Transverse colon (tissue), 4 donors: ENCODE results near the gene TNFRSF1B. TPM values are rescaled to one million over a fixed set of nuclear protein-coding genes. Genes with fewer than 3 reads are reported as not detected.

ENCODE experiments used
- DNase-seq: peaks from one replicate; pipeline ENCODE4 v3.0.0-alpha.2; 2019
- H3K27ac ChIP-seq, 4 donors: fragments of 200-600 bp; sonication (generic); 2 replicates each; pipeline ENCODE4 v1.5.1; 2016 to 2018; ENCODE audit warnings: inconsistent platforms in 4 of 4
- H3K27me3 ChIP-seq: fragments of 200-600 bp; sonication (generic); 2 replicates; pipeline ENCODE4 v1.5.1; 2017; ENCODE audit warnings: inconsistent platforms
- H3K36me3 ChIP-seq, 4 donors: fragments of 200-600 bp; sonication (generic); 2 replicates each; pipeline ENCODE4 v1.5.1; 2017 to 2019; ENCODE audit warnings: inconsistent platforms in 4 of 4
- H3K4me1 ChIP-seq, 4 donors: fragments of 200-600 bp; sonication (generic); 2 replicates each; pipeline ENCODE4 v1.5.1; 2017 to 2020; ENCODE audit warnings: inconsistent platforms in 4 of 4
- H3K4me3 ChIP-seq, 4 donors: fragments of 200-600 bp; sonication (generic); 1 replicate in 1 of 4; 2 replicates in 3 of 4; pipeline versions ENCODE4 v1.5.1 to v1.6.1; 2017 to 2019; ENCODE audit warnings: inconsistent platforms in 4 of 4
- H3K9me3 ChIP-seq, 2 donors: fragments of 200-600 bp; sonication (generic); 2 replicates each; pipeline ENCODE4 v1.5.1; 2017 to 2019; ENCODE audit warnings: inconsistent platforms in 2 of 2
- CTCF ChIP-seq, 5 experiments: fragments of 200-600 bp in 3 of 5; fragments of 450-650 bp in 2 of 5; sonication (generic) in 3 of 5; IDR thresholded peaks; 1 replicate in 2 of 5; 2 replicates in 3 of 5; pipeline ENCODE4 v1.5.1; 2016 to 2017; ENCODE audit warnings: antibody characterized with exemption in 5 of 5, inconsistent platforms in 3 of 5, mild to moderate bottlenecking in 2 of 5, moderate library complexity in 1 of 5
- EP300 ChIP-seq: sonication (generic); formaldehyde crosslinking; IDR thresholded peaks from one replicate; pipeline ENCODE4 v1.6.1; 2017; ENCODE audit warnings: antibody characterized with exemption, low read depth
- POLR2A ChIP-seq: fragments of 450-650 bp; IDR thresholded peaks from one replicate; pipeline ENCODE4 v1.6.1; 2016; ENCODE audit warnings: antibody characterized with exemption, mild to moderate bottlenecking, moderate library complexity
- POLR2AphosphoS5 ChIP-seq, 3 donors: sonication (generic); formaldehyde crosslinking; IDR thresholded peaks; one replicate each; pipeline ENCODE4 v1.6.1; 2016; ENCODE audit warnings: antibody characterized with exemption in 3 of 3
- WGBS, 2 donors: methylation state at CpG; one replicate each; pipeline ENCODE4 v1.1.5; 2018; ENCODE audit warnings: low coverage in 1 of 2; 5-methylcytosine and 5-hydroxymethylcytosine counted together
- in situ Hi-C, 4 donors: fragments of 200-750 bp; cut with MboI; loops; one replicate each; pipeline versions ENCODE4 v1.15.0 to v1.15.1; 2017; ENCODE audit warnings: low sequenced_read_pairs in 3 of 4, low pct_ligation_motif_present in 1 of 4, low pct_unique_long_range_greater_than_20kb in 1 of 4
- intact Hi-C: fragments of 100-400 bp; cut with DNase I; formaldehyde crosslinking; loops from one replicate; pipeline ENCODE4 v1.15.1; 2023; ENCODE audit warnings: low total_unique reads
- total RNA-seq, 4 donors: library from RNA; depleted of rRNA; stranded (reverse); fragments of >200 nt; gene quantifications; one replicate each; pipeline ENCODE4 v1.1.0, GENCODE V29; 2016

The TNFRSF1B gene
- total RNA-seq, 4 donors from 2014 or later: 11.1 to 17.3 (median 15.3) TPM

DNA sequence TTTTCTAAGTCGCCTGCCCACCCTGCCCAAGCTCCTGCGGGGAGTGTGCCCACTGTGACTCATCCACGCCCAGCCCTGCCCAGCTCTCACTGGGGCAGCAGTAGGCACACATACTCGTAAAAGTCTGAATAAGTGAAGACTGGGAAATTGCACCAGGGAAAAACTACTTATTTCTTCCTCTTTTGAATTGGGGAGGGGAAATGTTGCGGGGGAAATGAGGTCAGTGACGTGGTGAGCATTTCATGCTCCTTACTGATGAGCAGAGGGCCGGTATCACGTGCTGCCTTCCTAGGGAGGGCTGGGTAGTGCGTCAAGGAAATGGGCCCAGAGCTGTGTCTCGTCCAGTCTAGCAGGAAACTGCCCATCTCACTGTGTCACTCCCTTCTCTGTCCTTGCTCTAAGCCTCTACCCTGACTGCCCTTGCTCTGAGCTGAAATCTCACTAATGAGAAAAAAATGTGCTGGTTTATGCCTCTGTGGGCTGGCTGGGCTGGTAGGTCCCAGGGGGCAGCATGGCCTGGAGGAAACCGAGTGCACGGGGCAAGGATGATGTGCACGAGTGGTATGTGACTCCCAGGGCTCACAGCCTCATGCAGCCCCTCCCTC is 13.5 kb upstream of the TNFRSF1B start:
- H3K4me1 ChIP-seq: peaks cover 12 to 63% (median 23%) of the 10 kb centered on the region in 4 donors
- H3K27me3 ChIP-seq: no peaks in the 10 kb centered on the region
- in situ Hi-C loops: no loop called here
- no peak for TF ChIP-seq EP300
- TF ChIP-seq POLR2AphosphoS5 (IDR thresholded peaks at IDR 0.05): no peak
- TF ChIP-seq CTCF (IDR thresholded peaks at IDR 0.05): no peak
- TF ChIP-seq POLR2A: no peak
- 50 to 53% methylated on average over 3 to 13 of the region's 13 CpGs for WGBS, 2 donors
- H3K36me3 ChIP-seq: no peaks in the 10 kb centered on the region
- H3K9me3 ChIP-seq: no peaks in the 10 kb centered on the region
- peak; percentile 53 for DNase-seq
- intact Hi-C loops: no loop called here
- H3K4me3 ChIP-seq: no peak overlapping the region
- H3K27ac ChIP-seq: peak overlapping the region; percentile 39 to 70 (median 49)

GRCh38 chr1:12155328-12155727 is 11.5 kb upstream of the TNFRSF1B start:
- intact Hi-C loops: no loop called here
- no peak for DNase-seq
- 100% methylated on average over 1 to 2 of the region's 2 CpGs for WGBS, 2 donors
- TF ChIP-seq POLR2AphosphoS5 (IDR thresholded peaks at IDR 0.05): no peak
- TF ChIP-seq CTCF (IDR thresholded peaks at IDR 0.05): no peak
- no peak overlapping the region for H3K4me3 ChIP-seq
- in situ Hi-C loops: no loop called here
- H3K27me3 ChIP-seq: no peaks in the 10 kb centered on the region
- no peak overlapping the region for H3K27ac ChIP-seq
- peaks cover 6 to 49% (median 13%) of the 10 kb centered on the region in 4 donors for H3K4me1 ChIP-seq
- H3K36me3 ChIP-seq: no peaks in the 10 kb centered on the region
- no peaks in the 10 kb centered on the region for H3K9me3 ChIP-seq

DNA sequence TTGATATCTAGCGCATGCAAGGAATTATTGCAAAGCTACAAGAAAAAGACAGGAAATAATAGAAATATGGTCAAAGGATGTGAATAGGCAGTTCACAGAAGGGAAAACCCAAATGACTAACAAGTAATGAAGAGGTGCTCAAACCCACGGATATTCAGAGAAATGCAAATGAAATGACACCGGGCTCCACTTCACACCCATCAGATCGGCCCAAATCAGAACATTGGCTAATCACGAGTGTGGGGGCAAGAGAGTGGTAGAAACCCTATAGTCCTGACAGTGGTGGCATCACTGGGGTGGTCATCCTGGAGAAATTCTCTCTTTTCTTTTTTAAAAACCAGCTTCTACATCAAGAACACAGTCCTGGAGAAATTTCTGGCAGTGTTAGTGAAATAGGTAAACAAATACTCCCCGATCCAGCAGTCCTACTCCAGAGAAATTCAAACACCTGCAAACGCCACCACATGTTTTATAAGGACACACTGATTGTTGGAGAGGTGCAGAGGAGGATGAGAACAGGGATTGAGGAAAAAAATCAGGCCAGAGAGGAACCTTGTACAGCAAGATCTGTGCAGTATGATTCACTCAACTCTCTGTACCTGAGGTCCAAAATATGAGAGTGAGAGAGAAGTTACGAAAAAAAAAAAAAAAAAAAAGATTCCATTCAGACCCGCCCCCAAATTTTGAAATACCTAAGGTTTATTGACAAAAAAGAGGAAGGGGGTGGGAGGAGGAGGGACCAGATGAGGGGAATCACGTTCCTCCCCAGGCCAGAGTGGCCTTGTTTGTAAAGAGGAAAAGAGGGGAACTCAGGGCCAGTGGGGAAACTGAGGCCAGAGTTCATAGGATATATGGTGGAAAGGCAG is 9.2 kb upstream of the TNFRSF1B start:
- 39 to 55% methylated on average over 6 to 10 of the region's 10 CpGs for WGBS, 2 donors
- Histone ChIP-seq H3K36me3 (no peaks in the 10 kb centered on the region), H3K27ac (peak overlapping the region in 1 of 4 donors; percentile 15), H3K4me3 (no peak overlapping the region), H3K9me3 (no peaks in the 10 kb centered on the region), H3K27me3 (no peaks in the 10 kb centered on the region), H3K4me1 (peaks cover 19 to 48% (median 26%) of the 10 kb centered on the region in 4 donors)
- in situ Hi-C loops: no loop called here
- no peak for DNase-seq
- TF ChIP-seq CTCF (IDR thresholded peaks at IDR 0.05): no peak
- intact Hi-C loops: no loop called here

DNA sequence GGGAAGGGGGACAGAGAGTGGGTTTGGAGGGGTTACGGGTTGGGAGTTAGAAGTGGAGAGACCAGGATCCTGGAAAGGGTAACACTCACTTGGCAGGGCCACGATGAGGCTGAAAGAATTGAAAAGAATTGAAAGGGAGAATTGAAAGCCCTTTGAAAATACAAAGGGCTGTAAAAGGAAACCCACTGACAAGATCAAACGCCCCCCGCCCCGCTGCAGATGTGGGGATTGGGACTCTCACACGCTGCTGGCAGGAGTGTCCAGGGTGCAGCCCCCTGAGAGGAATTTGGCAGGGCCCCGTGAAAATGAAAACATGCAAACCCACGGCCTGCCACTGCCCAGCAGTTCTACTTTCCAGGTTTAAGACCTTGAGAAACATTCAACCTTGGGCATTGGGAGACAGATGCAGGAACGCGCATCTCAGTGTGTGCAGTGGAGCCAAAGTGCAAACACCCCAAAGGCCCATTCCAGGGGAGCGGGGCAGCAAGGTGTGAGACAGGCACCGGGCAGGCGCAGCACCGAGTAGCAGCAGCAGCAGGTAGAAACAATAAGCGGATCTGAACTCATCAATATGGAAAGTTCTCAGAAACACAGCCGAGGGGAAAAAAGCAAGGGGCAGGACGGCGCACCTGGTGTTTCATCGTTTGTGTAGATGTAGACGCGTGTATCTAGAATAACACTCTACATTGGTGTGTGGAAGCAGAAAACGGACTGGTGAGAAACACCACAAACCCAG is 8.3 kb upstream of the TNFRSF1B start:
- no peak for DNase-seq
- Histone ChIP-seq H3K4me1 (peaks cover 14 to 44% (median 20%) of the 10 kb centered on the region in 4 donors), H3K27me3 (no peaks in the 10 kb centered on the region), H3K4me3 (no peak overlapping the region), H3K36me3 (no peaks in the 10 kb centered on the region), H3K27ac (peak overlapping the region in 1 of 4 donors; percentile 15), H3K9me3 (no peaks in the 10 kb centered on the region)
- TF ChIP-seq POLR2A (no peak), CTCF (IDR thresholded peaks at IDR 0.05) (no peak), POLR2AphosphoS5 (IDR thresholded peaks at IDR 0.05) (no peak), EP300 (no peak)
- intact Hi-C loops: no loop called here
- WGBS, 2 donors: 60 to 74% methylated on average over 11 to 22 of the region's 22 CpGs
- in situ Hi-C loops: no loop called here
